HG03064 (cell line): Measurements from ENCODE around the gene SPTLC3.

Experiments
- ATAC-seq: cut with Tn5 transposase; IDR thresholded peaks from one replicate; pipeline ENCODE4 v1.9.1; 2021; ENCODE audit warnings: low read depth; ENCODE audit not compliant: unreplicated experiment

SPTLC3 gene

GRCh38 chr20:13130061-13130706 is 121.4 kb downstream of the SPTLC3 start:
- ATAC-seq = no peak

- no peak for ATAC-seq
Measured at GRCh38 chr20:13130707-13131103, 121.9 kb downstream of the SPTLC3 start.

GRCh38 chr20:13131688-13132087 is 122.9 kb downstream of the SPTLC3 start:
- no peak for ATAC-seq

GRCh38 chr20:13139459-13140150 is 130.8 kb downstream of the SPTLC3 start:
- ATAC-seq = no peak

- ATAC-seq = no peak
Measured at GRCh38 chr20:13140201-13140600, 131.4 kb downstream of the SPTLC3 start.

GRCh38 chr20:13140775-13141174 is 132.0 kb downstream of the SPTLC3 start:
- ATAC-seq = no peak

GRCh38 chr20:13141546-13141945 is 132.8 kb downstream of the SPTLC3 start:
- ATAC-seq = no peak

GRCh38 chr20:13142143-13142542 is 133.4 kb downstream of the SPTLC3 start:
- ATAC-seq = no peak

- ATAC-seq = no peak
Measured at GRCh38 chr20:13147071-13147963, 138.5 kb downstream of the SPTLC3 start.

- ATAC-seq = no peak
Measured at GRCh38 chr20:13147971-13148370, 139.2 kb downstream of the SPTLC3 start.

GRCh38 chr20:13148402-13148801 is 139.6 kb downstream of the SPTLC3 start:
- no peak for ATAC-seq

- ATAC-seq = no peak
Measured at GRCh38 chr20:13148961-13149360, 140.2 kb downstream of the SPTLC3 start.

- no peak for ATAC-seq
Measured at GRCh38 chr20:13149371-13150105, 140.8 kb downstream of the SPTLC3 start.

GRCh38 chr20:13158369-13158768 is 149.6 kb downstream of the SPTLC3 start:
- no peak for ATAC-seq

- ATAC-seq = no peak
Measured at GRCh38 chr20:13159889-13160288, 151.1 kb downstream of the SPTLC3 start.

GRCh38 chr20:13165203-13165602 is 156.4 kb downstream of the SPTLC3 start:
- ATAC-seq = no peak

GRCh38 chr20:13166011-13166410 is 157.2 kb downstream of the SPTLC3 start:
- no peak for ATAC-seq

GRCh38 chr20:13166437-13166836 is 157.7 kb downstream of the SPTLC3 start:
- ATAC-seq = no peak

- ATAC-seq = no peak
Measured at GRCh38 chr20:13169086-13169485, 160.3 kb downstream of the SPTLC3 start.

GRCh38 chr20:13170771-13171170 is 162.0 kb downstream of the SPTLC3 start:
- ATAC-seq = no peak

GRCh38 chr20:13173201-13173600 is 164.4 kb downstream of the SPTLC3 start:
- ATAC-seq = no peak
